NOMO-1 treated with dmso at 0.1 percent for 144 hours (cell line): ENCODE data around the gene PFDN4.

Experiments used
- DNase-seq: peaks from one replicate; lab custom pipeline; 2025; ENCODE audit not compliant: unreplicated experiment; lab: John Stamatoyannopoulos, UW

The PFDN4 gene, protein sequence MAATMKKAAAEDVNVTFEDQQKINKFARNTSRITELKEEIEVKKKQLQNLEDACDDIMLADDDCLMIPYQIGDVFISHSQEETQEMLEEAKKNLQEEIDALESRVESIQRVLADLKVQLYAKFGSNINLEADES

DNA sequence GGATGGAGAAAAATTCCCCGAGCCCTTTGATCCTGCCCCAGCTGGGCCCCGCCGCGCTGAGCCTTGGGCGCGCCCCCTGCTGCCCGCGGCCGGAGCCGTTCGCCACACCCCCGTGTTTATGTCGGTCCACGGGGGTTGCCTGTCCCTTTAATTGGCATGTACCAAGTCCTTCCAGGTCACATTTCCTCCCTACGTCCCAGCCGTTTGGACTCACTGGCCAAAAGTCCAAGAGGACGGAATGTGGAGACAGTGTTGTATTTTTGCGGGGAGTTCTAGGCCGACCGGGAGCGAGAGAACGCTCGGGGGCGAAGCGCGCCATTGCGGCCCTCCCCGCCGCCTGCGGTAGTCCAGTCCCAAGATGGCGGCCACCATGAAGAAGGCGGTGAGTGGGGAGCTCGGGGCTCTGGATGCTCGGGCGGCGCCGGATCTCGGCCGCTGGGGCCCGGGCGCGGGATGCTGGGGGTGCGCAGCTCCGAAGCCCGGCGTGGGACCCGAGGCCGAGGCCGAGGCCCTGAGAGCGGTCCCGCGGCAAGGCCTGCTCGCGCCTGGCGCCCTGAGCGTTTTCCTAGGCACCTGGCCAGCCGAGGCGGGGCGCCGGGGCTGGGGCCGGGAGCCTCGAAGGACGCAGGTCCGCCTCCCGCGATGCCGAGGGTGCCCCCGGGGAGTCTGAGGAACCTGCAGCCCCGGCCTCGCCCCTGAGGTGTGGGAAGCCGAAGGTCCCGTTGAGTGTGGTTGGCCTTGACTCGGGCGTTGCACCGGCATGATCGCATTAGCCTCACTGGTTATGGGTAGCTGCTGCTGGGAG, at the start of gene PFDN4:
Gene PFDN4, plus strand, starts transcription at position 345 of the 805 bp plus-strand sequence. Its CDS starts 14 bp downstream, at position 359.
- peak; percentile 51 for DNase-seq

DNA sequence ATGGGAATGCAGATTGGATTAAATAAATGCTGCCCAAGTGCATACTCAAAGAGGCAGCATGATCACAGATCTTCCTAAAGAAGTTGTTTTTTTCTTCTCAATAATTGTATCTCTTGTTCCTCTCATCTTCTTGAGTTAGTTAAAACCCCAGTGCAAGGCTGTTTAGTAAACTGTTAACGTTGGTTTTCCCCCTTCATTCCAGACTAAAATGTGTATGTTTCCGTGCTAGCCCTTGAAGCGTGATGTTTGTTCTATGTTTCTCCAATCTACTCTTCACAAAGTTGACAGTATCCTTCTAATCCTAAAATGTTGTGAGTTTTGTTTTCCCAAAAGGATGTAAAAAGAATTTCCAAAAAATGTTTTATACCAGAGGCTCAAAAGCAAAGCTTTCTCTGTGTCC, 49.7 kb upstream of the PFDN4 start:
- no peak for DNase-seq

DNA sequence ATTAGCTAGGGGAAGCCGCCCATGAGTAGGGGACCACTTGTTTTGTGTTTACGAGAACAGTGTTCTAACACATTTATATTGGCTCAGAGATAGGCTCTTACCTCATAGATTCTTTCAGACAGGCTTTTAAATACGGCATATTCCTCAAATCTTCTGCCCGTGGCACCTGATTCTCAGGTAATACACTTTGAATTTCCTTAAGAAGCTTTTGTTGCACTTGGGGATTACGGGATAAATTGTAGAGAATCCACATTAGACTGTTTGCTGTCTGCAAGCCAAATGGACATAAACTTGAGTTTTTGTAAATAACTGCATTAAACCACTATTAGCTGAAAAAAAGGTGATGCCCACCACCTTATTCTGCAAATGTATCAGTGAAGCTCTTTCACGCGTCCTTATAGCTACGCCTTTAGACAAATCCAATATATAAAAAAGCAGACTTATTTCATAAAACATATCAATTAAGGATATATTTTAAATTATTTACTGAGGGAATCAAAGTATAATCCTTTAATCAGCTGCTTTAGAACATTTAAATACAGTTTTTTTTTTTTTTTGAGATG, 49.0 kb upstream of the PFDN4 start:
- no peak for DNase-seq

DNA sequence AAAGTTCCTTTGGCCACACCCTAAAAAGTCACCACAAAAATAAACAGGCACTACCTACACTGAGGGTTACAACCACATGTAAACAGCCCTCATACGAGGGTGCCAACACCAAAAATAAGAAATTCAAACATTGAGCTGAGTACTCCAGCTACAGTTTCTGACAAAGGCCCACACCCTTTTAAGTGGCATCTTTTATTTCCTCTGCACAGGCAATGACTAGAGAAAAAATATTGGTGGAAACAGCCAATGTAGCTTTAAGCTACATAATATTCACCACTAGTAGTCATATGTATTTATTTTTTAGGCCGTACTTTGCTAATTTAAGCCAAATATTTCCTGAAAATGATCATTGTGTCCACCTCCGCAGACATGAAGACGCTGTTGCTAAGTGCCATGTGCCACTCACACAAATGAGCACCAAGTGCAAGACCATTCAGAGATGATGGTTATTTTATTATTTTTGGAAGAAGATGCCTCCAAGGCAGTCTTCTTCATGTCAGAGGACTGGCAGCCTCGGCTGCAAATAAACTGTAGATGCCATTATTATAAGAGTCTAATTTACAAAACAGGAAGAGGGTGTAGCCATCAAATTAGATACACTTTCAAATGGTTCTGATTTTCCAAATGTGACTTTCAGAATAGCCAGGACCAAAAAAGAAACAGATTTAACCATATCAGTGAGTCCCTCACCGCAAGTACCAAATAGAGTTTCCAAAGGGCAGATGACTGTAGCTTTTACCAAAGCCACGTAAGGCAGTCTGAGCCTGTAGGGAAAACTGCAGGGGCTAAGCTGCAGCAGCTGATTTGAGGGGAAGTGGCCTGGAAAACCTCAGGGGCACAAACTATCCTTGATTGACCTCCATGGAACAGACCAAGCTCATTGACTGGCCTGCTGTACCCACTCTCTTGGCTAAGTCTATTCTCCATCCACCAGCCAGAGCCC, 47.6 kb upstream of the PFDN4 start:
- no peak for DNase-seq

DNA sequence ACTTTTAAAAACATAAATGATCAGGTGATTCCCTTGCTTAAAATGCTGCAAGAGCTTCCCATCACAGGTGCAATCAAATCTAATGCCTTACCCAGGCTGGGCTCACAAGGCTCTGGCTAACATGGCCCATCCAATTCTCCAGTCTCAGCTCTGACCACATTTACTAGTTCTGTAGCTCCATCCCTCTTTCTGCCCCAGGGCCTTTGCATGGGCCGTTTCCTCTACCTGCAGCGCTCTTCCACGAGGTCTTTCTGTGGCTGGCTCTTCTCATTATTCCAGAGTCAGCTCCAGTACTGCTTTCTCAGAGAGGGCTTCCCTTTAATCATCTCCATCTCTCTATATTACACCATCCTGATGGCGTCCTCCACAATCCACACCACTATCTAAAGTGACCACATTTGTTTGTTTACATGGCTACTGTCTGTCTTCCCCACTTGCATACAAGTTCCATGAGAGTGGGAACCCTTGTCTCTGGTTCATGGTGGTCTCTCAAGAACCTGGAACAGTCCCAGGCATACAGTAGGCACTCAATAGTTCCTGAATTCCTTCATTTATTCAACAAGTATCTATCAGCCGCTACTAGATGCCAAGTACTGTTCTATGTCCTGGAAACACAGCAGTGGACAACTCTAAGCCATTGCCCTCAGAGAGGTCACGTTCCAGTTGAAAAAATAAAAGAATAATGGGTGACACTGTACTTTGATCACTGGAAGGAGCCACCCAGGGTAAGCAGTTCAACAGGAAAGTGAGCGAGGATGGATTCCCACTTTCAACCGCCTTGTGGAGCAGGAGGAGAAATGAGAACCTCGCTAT, 46.7 kb upstream of the PFDN4 start:
- DNase-seq, result no peak

DNA sequence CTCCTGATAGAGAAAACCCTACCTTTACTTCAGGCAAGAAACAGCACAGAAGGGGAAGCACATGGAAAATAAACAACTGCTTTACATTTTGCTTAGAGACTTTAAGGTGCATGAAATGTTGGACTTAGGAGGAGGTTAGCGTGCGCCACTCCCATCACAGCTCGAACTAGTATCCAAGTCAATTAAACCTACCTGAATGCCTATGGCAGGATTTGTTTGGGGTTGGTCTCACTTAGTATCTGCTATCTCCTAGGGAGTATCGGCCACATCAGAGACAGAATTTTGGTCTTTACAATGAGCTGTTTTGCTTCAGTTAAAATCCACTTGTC, 46.1 kb upstream of the PFDN4 start:
- DNase-seq, result no peak

DNA sequence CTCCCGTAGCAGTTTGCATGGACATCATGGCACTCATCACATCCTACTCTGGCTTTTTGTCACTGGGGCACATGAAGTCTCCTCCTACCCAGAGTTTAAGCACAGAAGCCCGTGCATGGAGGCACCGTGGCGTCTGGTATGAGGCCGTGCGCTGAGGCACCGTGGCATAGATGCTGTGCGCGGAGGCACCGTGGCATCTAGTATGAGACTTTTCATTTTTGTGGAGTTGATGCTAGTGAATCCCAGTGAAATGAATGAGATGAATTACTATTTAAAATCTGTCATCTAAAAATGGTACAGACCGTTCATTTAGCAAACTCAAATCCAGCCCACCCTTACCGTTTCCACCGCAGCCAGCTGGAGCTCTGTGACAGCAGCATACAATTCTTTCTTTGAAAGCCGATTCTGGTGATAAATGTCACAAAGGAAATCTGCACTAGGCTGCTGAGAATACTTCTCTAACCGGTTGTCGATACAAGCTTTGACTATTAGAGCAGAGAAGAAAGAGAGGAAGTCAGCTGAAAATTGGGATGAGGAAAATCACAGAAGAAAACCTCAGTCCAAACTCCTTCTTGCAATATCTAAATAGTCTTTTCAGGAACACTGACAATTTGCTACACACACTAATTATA, 45.4 kb upstream of the PFDN4 start:
- no peak for DNase-seq

DNA sequence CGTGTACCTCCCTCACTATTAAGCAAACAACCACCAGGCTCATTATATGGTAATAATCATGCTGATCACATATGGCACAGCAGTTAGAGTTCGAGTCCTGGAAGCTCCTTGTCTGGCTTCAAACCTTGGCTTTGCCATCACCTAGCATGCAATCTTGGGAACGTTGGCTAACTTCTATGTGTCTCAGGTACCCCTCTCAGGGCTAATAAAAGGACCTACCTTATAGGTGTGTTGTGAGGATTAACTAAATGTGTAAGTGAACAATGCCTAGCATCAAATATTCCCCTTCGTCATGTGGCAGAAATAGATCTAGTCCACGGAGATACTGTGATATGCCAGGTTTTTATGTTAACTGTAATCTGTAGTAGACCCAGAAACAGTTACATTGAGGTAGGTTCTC, 44.5 kb upstream of the PFDN4 start:
- DNase-seq, result no peak

DNA sequence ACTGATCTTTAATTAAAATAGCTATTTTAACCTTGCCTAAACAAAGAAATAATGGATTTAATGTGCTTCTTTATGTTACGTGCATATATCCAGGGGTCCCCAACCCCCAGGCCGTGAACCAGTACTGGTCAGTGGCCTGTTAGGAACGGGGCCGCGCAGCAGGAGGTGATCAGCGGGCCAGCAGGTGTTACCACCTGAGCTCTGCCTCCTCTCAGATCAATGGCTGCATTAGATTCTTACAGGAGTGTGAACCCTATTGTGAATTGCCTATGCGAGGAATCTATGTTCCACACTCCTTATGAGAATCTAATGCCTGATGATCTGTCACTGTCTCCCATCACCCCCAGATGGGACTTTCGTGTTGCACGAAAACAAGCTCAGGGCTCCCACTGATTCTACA, 42.9 kb upstream of the PFDN4 start:
- DNase-seq, result no peak

DNA sequence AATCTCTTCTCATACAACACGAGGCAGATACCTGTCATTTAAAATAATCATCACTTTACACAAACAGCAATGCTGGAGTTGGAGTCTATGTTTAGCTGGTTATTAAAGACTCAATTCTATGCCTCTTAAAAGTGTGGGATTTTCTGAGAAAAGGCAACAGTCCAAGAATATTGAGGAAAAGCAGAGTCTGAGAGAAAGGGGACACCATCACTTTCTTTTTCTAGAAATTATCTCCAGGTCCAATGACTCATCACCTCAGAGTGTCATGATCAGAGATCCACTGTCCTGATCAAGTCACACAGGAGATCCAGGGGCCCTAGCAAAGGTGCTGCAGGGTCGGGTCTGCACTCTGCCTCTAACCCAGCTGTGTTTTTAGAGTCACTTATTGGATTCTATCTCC, 42.1 kb upstream of the PFDN4 start:
- DNase-seq, result no peak

DNA sequence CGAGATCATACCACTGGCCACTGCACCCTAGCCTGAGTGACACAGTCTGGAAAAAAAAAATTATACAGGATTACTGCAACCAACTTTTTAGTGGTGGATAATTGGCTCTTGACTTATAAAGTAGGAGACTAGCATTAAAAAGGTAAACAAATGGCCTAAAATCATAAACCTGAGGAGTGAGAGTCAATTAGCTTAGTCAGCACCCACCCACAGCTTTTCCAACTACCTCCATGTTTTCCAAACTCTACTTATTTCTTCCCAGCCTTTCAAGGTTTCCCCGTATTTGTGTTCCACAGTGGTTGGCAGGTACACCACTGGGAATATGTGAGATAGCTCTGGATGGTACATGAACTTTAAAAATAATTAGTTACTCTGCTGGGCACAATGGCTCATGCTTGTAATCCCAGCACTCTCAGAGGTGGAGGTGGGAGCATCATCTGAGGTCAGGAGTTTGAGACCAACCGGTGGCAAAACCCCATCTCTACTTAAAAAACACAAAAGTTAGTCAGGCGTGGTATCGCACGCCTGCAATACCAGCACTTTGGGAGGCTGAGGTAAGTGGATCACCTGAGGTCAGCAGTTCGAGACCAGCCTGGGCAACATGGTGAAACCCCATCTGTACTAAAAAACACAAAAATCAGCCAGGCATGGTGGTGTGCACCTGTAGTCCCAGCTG, 40.8 kb upstream of the PFDN4 start:
- DNase-seq, result no peak

DNA sequence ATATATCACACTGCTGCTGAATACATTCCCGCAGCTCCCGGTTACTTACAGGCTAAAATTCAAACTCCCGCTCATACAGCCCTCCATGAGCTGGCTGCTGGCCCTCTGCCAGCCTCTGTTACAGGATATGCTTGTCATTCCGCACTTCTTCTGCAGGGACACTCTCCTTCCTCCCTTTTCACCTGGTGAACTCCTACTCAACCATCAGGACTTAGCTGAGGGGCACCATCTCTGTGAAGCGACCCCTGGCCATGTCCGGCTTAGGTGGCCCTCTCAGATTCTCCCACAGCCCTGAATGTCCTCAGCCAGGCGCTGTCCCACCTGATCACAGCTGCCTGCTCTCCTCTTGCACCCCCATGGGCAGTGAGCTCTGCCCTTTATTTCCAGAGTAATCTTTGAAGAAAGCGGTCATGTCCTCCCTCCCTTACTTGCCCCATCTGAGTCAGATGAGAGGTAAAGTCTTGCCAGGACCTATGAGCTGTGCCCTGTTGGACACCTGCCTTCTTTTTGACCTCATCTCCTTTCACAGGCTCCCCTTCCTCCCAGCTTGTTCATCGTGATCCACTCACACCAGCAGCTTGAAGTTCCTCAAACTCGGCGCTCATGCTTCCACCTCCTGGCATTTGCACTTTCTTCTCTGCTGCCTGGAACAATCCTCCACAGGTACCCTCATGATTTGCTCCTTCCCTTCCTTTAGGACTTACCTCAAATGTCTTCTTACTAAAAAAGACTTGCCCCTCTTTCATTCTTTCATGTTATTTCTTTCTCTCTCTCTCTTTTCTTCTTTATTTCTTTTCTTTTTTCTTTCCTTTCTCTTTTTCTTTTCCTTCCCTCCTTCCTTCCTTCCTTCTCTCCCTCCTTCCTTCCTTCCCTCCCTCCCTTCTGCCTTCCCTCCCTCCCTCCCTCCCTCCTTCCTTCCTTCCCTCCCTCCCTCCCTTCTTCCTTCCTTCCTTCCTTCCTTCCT, 39.7 kb upstream of the PFDN4 start:
- no peak for DNase-seq

DNA sequence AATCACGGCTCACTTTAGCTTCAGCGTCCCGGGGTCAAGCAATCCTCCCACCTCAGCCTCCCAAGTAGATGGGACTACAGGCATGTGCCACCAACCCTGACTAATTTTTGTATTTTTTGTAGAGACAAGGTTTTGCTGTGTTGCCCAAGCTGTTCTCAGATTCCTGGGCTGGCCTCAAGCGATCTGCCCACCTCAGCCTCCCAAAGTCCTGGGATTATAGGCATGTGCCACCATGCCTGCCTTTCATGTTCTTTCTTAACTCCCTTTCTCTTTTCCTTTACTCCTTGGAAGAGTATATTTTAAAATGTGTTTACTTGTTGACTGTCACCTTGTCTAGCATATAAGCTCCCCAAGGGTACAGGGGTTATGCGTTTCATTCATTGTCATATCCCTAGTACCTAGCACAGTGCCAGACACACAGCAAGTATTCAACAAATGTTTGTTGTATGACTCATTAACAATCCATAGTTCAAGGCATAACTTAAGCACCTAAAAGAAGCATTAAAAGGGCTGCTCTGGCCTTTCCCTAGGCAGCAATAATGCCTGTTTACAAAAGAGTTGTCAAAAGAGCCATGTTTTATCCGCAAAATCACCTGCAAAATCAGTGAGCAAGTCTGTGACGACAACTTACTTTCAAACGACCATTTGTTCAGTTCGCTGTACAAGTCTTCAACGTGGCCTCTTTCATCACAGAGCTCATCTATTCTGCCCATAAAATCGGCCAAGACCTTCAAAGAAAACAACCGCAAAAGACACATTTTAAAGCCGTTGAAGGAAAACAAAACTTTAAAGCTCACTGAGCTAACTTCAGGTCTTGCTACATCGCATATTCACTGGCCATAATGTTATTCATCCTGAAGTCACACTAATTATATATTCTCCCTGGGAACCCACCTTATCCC, 38.7 kb upstream of the PFDN4 start:
- DNase-seq, result no peak

DNA sequence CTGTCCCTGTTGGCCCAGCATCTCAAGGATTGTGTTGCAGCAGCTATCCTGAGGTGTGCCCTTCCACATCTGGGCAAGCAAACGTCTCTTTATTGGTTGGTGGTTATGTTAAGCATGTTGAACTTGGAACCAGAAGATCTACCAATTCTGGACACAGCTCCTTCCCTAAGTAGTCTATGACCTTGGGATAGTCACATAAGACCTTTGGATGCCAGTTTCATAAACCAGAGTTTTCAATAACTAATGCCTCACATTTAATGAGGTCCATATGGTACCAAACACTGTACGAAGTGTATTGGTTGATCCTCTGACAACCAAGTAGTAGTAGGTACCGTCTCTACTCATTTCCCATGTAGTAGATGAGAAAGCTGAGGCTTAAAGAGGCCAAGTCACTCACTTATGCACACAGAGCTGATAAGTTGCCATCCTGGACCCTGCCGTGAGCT, 37.8 kb upstream of the PFDN4 start:
- DNase-seq, result no peak

DNA sequence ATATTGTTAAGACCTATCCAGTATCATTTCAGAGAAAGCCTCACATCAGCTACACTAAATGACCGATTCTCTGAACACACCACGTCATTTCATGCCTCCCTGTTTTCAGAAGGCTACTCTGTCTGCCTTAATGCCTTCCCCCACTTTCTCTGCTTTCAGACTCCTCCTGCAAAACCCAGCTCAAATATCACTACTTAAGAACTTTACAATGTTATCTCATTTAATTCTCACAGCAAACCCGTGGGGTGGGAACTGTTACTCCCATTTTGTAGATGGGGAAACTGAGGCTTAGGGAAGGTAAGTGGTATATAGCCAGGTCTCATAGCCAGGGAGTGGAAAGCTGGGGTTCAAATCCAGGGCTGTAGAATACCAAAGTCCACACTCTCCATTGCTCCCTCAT, 36.9 kb upstream of the PFDN4 start:
- no peak for DNase-seq

DNA sequence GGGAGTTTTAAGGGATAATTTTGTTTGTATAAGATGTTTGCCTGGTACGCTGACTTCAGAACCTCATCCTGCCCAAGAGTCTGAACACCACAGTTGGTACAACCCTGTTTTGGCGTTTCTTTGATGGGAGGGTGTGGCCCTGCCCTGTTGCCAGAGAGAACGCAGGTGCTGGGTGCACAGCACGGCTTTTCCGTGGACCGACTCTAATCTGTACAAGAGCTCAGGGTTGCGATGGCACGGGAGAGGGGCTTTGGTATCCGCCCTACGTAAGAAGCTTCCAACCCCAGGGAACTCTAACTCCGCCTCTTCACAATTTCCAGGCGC, 35.4 kb upstream of the PFDN4 start:
- DNase-seq, result no peak

DNA sequence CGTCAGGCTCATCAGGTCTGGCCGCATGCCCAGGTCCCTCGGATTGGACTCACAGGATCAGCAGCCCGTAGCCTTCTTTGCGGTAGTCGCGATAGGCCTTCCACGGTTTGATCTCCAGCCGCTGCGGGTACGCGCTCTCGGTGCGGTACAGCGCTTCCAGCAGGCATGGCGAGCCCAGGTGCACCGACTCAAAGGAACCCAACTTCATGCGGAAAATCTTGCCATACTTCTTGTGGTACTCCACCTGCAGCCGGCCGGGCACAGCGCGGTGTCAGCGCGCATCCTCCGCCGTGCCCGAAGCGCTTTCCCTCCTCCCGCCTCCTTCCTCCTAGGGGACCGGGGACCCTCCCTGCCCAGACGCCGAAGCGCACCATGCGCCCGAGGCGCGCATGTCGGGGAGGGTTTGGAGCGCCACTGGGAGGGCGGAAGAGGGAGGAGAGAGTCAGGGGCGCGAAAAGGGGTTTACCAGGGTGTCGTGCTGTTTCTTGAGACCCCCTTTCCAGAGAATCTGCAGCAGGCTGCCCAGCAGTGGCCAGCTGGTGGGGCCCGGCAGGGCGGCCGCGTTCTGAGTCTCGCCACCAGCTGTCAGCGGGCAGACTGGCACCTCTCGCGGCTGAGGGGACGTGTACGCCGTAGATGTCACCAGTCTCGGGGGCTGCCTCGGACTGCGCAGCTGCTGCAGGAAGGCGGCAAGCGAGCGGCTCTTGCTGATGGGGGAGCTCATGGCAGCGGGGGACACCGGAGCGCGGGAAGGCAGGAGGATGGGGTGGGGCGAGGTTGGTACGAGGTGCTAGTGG, 34.8 kb upstream of the PFDN4 start:
- no peak for DNase-seq
